GM21381 (cell line): Measurements from ENCODE around the gene TLDC2.

ENCODE experiments used
- ATAC-seq: cut with Tn5 transposase; IDR thresholded peaks from one replicate; pipeline ENCODE4 v1.9.1; 2021; ENCODE audit warnings: mild to moderate bottlenecking, moderate library complexity; ENCODE audit not compliant: unreplicated experiment

Gene TLDC2

GRCh38 chr20:36941401-36941835, 65.5 kb downstream of the TLDC2 start:
- ATAC-seq, result no peak
